Neural cell (in vitro differentiated cells): ENCODE results near the gene CDH4. TPM values are rescaled to one million over a fixed set of nuclear protein-coding genes. Genes with fewer than 3 reads are reported as not detected.

ENCODE experiments used
- H2AFZ ChIP-seq: fragments of 200-600, 300-800 bp; sonication (generic), shearing (Covaris generic); 2 replicates; pipeline ENCODE4 v1.6.0; 2014; ENCODE audit warnings: low read depth, mild to moderate bottlenecking, antibody characterized with exemption, low read length, moderate library complexity
- H3F3A ChIP-seq: fragments of 200-600 bp; shearing (Covaris generic); 2 replicates; pipeline ENCODE4 v1.6.1; 2016; ENCODE audit warnings: mild to moderate bottlenecking, moderate library complexity, mixed read lengths, antibody characterized with exemption, low read length; ENCODE audit not compliant: insufficient read depth, poor library complexity, severe bottlenecking
- H3K27ac ChIP-seq: fragments of 200-600, 300-800 bp; sonication (generic), shearing (Covaris generic); 2 replicates; pipeline ENCODE4 v1.5.1; 2014; ENCODE audit warnings: mild to moderate bottlenecking, low read length, moderate library complexity
- H3K27me3 ChIP-seq: fragments of 300-800, 200-600 bp; sonication (generic), shearing (Covaris generic); 2 replicates; pipeline ENCODE4 v1.6.0; 2014; ENCODE audit warnings: mild to moderate bottlenecking, low read depth, low read length, moderate library complexity; ENCODE audit not compliant: insufficient read depth
- H3K36me3 ChIP-seq: fragments of 300-800, 200-600 bp; sonication (generic), shearing (Covaris generic); 2 replicates; pipeline ENCODE4 v1.5.1; 2014; ENCODE audit warnings: mild to moderate bottlenecking, antibody characterized with exemption, low read length, moderate library complexity; ENCODE audit not compliant: insufficient read depth
- H3K4me2 ChIP-seq: fragments of 300-800, 200-600 bp; sonication (generic), shearing (Covaris generic); 2 replicates; pipeline ENCODE4 v1.6.0; 2014; ENCODE audit warnings: mild to moderate bottlenecking, low read length
- H3K4me3 ChIP-seq: fragments of 300-800, 200-600 bp; sonication (generic), shearing (Covaris generic); 2 replicates; pipeline ENCODE4 v1.5.1; 2014; ENCODE audit warnings: mild to moderate bottlenecking, low read length, moderate library complexity
- H3K79me2 ChIP-seq: fragments of 200-600 bp; shearing (Covaris generic); replicated peaks from 2 replicates; pipeline ENCODE4 v1.6.0; 2014; ENCODE audit warnings: mild to moderate bottlenecking, low read length, moderate library complexity; ENCODE audit not compliant: insufficient read depth
- H3K9ac ChIP-seq: fragments of 300-800, 200-600 bp; sonication (generic), shearing (Covaris generic); 2 replicates; pipeline ENCODE4 v1.6.1; 2016; ENCODE audit warnings: mild to moderate bottlenecking, low read length, mixed read lengths
- H3K9me2 ChIP-seq: fragments of 200-600 bp; shearing (Covaris generic); 2 replicates; pipeline ENCODE4 v1.6.1; 2016; ENCODE audit warnings: mild to moderate bottlenecking, low read length, mixed read lengths; ENCODE audit not compliant: insufficient read depth
- H3K9me3 ChIP-seq: fragments of 200-600, 300-800 bp; sonication (generic), shearing (Covaris generic); 2 replicates; pipeline ENCODE4 v1.6.1; 2016; ENCODE audit warnings: mild to moderate bottlenecking, mixed run types, low read length, moderate library complexity, mixed read lengths
- H4K20me1 ChIP-seq: fragments of 200-600 bp; shearing (Covaris generic); 2 replicates; pipeline ENCODE4 v1.6.1; 2016; ENCODE audit warnings: mild to moderate bottlenecking, mixed run types; ENCODE audit not compliant: insufficient read depth
- CTCF ChIP-seq: fragments of 450-650 bp; IDR thresholded peaks from 2 replicates; pipeline ENCODE4 v1.5.1; 2014; ENCODE audit warnings: antibody characterized with exemption, mild to moderate bottlenecking, moderate library complexity; ENCODE audit not compliant: poor library complexity, severe bottlenecking
- EP300 ChIP-seq: fragments of 450-650 bp; conservative IDR thresholded peaks from 2 replicates; pipeline ENCODE4 v1.6.1; 2014; ENCODE audit warnings: antibody characterized with exemption, mild to moderate bottlenecking, moderate library complexity; ENCODE audit not compliant: poor library complexity, severe bottlenecking
- EZH2 ChIP-seq: fragments of 200-600, 300-800 bp; shearing (Covaris generic), sonication (generic); IDR thresholded peaks from 2 replicates; pipeline ENCODE4 v1.6.1; 2014; ENCODE audit warnings: antibody characterized with exemption, low read length, borderline replicate concordance, mild to moderate bottlenecking; ENCODE audit not compliant: insufficient read depth, poor library complexity, severe bottlenecking
- MXI1 ChIP-seq: fragments of 450-650 bp; conservative IDR thresholded peaks from 2 replicates; pipeline ENCODE4 v1.6.1; 2014; ENCODE audit warnings: antibody characterized with exemption, mild to moderate bottlenecking; ENCODE audit not compliant: poor library complexity, severe bottlenecking
- POLR2AphosphoS5 ChIP-seq: IDR thresholded peaks from 2 replicates; pipeline ENCODE4 v1.6.1; 2012
- RAD21 ChIP-seq: fragments of 450-650 bp; conservative IDR thresholded peaks from 2 replicates; pipeline ENCODE4 v1.6.1; 2014; ENCODE audit warnings: antibody characterized with exemption, mild to moderate bottlenecking, moderate library complexity
- REST ChIP-seq: IDR thresholded peaks from 2 replicates; pipeline ENCODE4 v1.6.1; 2012; ENCODE audit warnings: borderline replicate concordance
- SMC3 ChIP-seq: fragments of 450-650 bp; conservative IDR thresholded peaks from 2 replicates; pipeline ENCODE4 v1.6.1; 2014; ENCODE audit warnings: antibody characterized with exemption, mild to moderate bottlenecking, moderate library complexity; ENCODE audit not compliant: poor library complexity
- TAF1 ChIP-seq: IDR thresholded peaks from 2 replicates; pipeline ENCODE4 v1.6.1; 2012; ENCODE audit warnings: low read depth
- polyA plus RNA-seq: library from polyadenylated mRNA; depleted of rRNA; stranded (reverse); fragments of >200 nt; gene quantifications from 2 replicates; pipeline ENCODE4 v1.2.3, GENCODE V29; 2014

Gene CDH4
- polyA plus RNA-seq, 1 donor from 2014 or later: 24.6 TPM

GRCh38 chr20:61712688-61713087 lies 460.6 kb downstream of the CDH4 start:
- TF ChIP-seq POLR2AphosphoS5 (no peak), RAD21 (no peak), CTCF (no peak), MXI1 (no peak), TAF1 (no peak), EZH2 (no peak), SMC3 (no peak), EP300 (no peak), REST (no peak)
- H3K36me3 ChIP-seq: no peaks in the 10 kb centered on the region

GRCh38 chr20:61718361-61719005 lies 466.4 kb downstream of the CDH4 start:
- Histone ChIP-seq H3K9me3 (no peaks in the 10 kb centered on the region), H3K4me3 (no peak overlapping the region), H2AFZ (no peak overlapping the region), H3F3A (peaks cover 4% of the 10 kb centered on the region), H4K20me1 (no peaks in the 10 kb centered on the region), H3K27me3 (no peaks in the 10 kb centered on the region), H3K9me2 (no peaks in the 10 kb centered on the region), H3K36me3 (no peaks in the 10 kb centered on the region), H3K9ac (no peak overlapping the region), H3K4me2 (no peak overlapping the region), H3K79me2 (no peaks in the 10 kb centered on the region), H3K27ac (no peak overlapping the region)
- no peak for TF ChIP-seq RAD21

More at GRCh38 chr20:61712688-61713087, 460.6 kb downstream of the CDH4 start:
- Histone ChIP-seq H3K9ac (no peak overlapping the region), H3K9me3 (no peaks in the 10 kb centered on the region), H3K27me3 (no peaks in the 10 kb centered on the region), H3K27ac (no peak overlapping the region), H4K20me1 (no peaks in the 10 kb centered on the region), H3K4me3 (no peak overlapping the region), H3K79me2 (no peaks in the 10 kb centered on the region), H3F3A (no peaks in the 10 kb centered on the region), H2AFZ (no peak overlapping the region), H3K9me2 (no peaks in the 10 kb centered on the region), H3K4me2 (no peak overlapping the region)
